Body of pancreas (tissue), 4 donors: ENCODE data around the gene TUBA3D. TPM values are rescaled to one million over a fixed set of nuclear protein-coding genes. Genes with fewer than 3 reads are reported as not detected.
"Not testable (repeated sequence)": the region's sequence is repeated elsewhere in the genome, so short reads cannot be mapped to it uniquely, and the experiment has no call there.

Experiments
- ATAC-seq: fragments of 150-250 bp; one replicate; pipeline ENCODE4 v1.9.1; 2016
- DNase-seq, 4 donors: peaks; one replicate each; pipeline ENCODE4 v3.0.0-alpha.2; 2019
- H3K27ac ChIP-seq, 4 donors: fragments of 200-600 bp; sonication (generic); 1 replicate in 3 of 4; 2 replicates in 1 of 4; pipeline versions ENCODE4 v1.5.1 to v1.6.1; 2016 to 2019; ENCODE audit warnings: mild to moderate bottlenecking in 1 of 4, mixed read lengths in 1 of 4, moderate library complexity in 1 of 4
- H3K27me3 ChIP-seq, 2 donors: fragments of 200-600 bp; sonication (generic); one replicate each; pipeline ENCODE4 v1.6.0; 2016; ENCODE audit warnings: mild to moderate bottlenecking in 1 of 2
- H3K36me3 ChIP-seq, 2 donors: fragments of 200-600 bp; sonication (generic); replicated peaks in 1 of 2; 2 replicates each; pipeline ENCODE4 v1.5.1; 2016; ENCODE audit warnings: low read depth in 2 of 2; ENCODE audit not compliant: insufficient read depth in 1 of 2
- H3K4me1 ChIP-seq: fragments of 200-600 bp; sonication (generic); one replicate; pipeline ENCODE4 v1.6.0; 2016
- H3K4me3 ChIP-seq, 2 donors: fragments of 200-600 bp; sonication (generic); 1 replicate in 1 of 2; 2 replicates in 1 of 2; pipeline ENCODE4 v1.5.1; 2016 to 2019
- H3K9me3 ChIP-seq, 3 donors: fragments of 200-600 bp; sonication (generic); 1 replicate in 2 of 3; 2 replicates in 1 of 3; pipeline ENCODE4 v1.5.1; 2016
- WGBS, 2 donors: methylation state at CpG; one replicate each; pipeline ENCODE4 v1.1.5; 2017; 5-methylcytosine and 5-hydroxymethylcytosine counted together
- intact Hi-C: fragments of 100-400 bp; cut with DNase I; formaldehyde crosslinking; loops from one replicate; pipeline ENCODE4 v1.15.1; 2023
- microRNA-seq, 2 donors: library from miRNA; unstranded; fragments of <30 nt; microRNA quantifications; one replicate each; pipeline ENCODE4, GENCODE V29; 2016; ENCODE audit warnings: borderline number of aligned reads in 2 of 2, borderline replicate concordance in 2 of 2
- total RNA-seq, 2 donors: library from RNA; depleted of rRNA; stranded (reverse); fragments of >200 nt; gene quantifications; one replicate each; pipeline ENCODE4 v1.1.0, GENCODE V29; 2016

TUBA3D gene
- total RNA-seq, 2 donors from 2014 or later, result not detected

DNA sequence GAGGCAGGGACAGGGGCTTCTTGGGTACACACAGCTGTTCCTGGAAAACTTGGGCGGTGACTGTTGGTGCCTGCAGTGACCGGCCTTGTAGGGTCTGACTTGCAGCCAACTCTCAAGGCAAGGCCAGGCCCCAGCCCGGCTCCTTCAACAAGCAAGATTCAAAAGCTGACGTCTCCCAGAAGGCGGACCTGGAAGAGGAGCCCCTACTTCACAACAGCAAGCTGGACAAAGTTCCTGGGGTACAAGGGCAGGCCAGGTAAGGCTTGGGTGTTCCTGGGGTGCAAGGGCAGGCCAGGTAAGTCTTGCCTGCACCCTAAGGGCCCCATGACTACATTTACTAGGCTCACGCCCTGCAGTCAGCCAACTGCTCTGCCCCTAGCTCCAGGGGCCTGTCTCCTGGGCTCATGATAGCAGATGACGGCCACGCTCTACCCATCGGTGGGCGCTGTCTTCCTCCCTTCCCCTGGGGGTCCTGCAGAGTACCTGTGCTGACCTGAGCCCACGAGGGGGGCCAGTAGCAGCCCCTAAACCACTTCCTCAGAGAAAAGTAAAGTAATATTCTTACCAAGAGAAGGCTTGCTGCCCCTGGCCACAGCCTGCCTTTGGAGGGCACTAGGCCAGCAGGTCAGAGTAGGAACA, 55.7 kb downstream of the TUBA3D start:
- WGBS, 2 donors, result 74 to 83% methylated on average over 3 to 5 of the region's 11 CpGs
- H3K27me3 ChIP-seq, H3K36me3 ChIP-seq, ATAC-seq, H3K4me1 ChIP-seq, H3K4me3 ChIP-seq, intact Hi-C loops, H3K27ac ChIP-seq, DNase-seq, H3K9me3 ChIP-seq: not testable (repeated sequence)

Small RNA genes within 50 kb of the gene (microRNA-seq; reads per million reads assigned to microRNA genes)
- 0 reads per million in 2 donors for gene MIR4784

Other genes starting within 250 kb of the TUBA3D start
- under 1 TPM in 1 of 2 donors, not detected in 1; under 0.01 TPM for gene RAB6D, start 112.0 kb upstream of the TUBA3D start, total RNA-seq
- gene MZT2A, start 16.3 kb downstream of the TUBA3D start, total RNA-seq, result 10 to 100 TPM; 51.1 to 54.1 TPM
- 1 to 10 TPM; 1.6 to 4.3 TPM for gene CCDC74A, start 51.8 kb downstream of the TUBA3D start, total RNA-seq